Psoas muscle (tissue), 8 donors: ENCODE results near the gene EFCC1. TPM values are rescaled to one million over a fixed set of nuclear protein-coding genes. Genes with fewer than 3 reads are reported as not detected.

Experiments used
- ATAC-seq, 4 donors: fragments of 200-7000 bp; cut with Tn5 transposase; one replicate each; pipeline ENCODE4 v1.9.1; 2020; ENCODE audit warnings: moderate library complexity in 3 of 4, mild to moderate bottlenecking in 2 of 4
- DNase-seq, 2 donors: peaks; one replicate each; pipeline ENCODE4 v3.0.0-alpha.2; 2020
- H3K27ac ChIP-seq: fragments of 200-600 bp; one replicate; pipeline ENCODE4 v1.8.0; 2022
- H3K27me3 ChIP-seq, 3 donors: fragments of 200-600 bp in 1 of 3; one replicate each; pipeline versions ENCODE4 v1.6.1 to v1.8.0; 2013 to 2022; ENCODE audit warnings: low read length in 2 of 3, mild to moderate bottlenecking in 2 of 3, moderate library complexity in 1 of 3; ENCODE audit not compliant: insufficient read depth in 3 of 3
- H3K36me3 ChIP-seq, 2 donors: fragments of 200-600 bp in 1 of 2; one replicate each; pipeline versions ENCODE4 v1.6.1 to v1.8.0; 2013 to 2022; ENCODE audit warnings: low read depth in 1 of 2, mild to moderate bottlenecking in 1 of 2, moderate library complexity in 1 of 2; ENCODE audit not compliant: insufficient read depth in 1 of 2
- H3K4me1 ChIP-seq: fragments of 200-600 bp; one replicate; pipeline ENCODE4 v1.8.0; 2022
- H3K4me3 ChIP-seq: fragments of 200-600 bp; one replicate; pipeline ENCODE4 v1.8.0; 2022; ENCODE audit warnings: mild to moderate bottlenecking
- H3K9me3 ChIP-seq: fragments of 200-600 bp; one replicate; pipeline ENCODE4 v1.8.0; 2022
- CTCF ChIP-seq: fragments of 200-600 bp; IDR thresholded peaks from one replicate; pipeline ENCODE4 v1.8.0; 2022; ENCODE audit warnings: antibody characterized with exemption
- WGBS, 3 donors: extraction: QIAGEN DNeasy Blood & Tissue Kit; methylation state at CpG; one replicate each; pipeline versions ENCODE4 v1.1.6 to v1.1.7; 2013; 5-methylcytosine and 5-hydroxymethylcytosine counted together
- intact Hi-C, 2 donors: fragments of 100-400 bp; cut with DNase I; formaldehyde crosslinking; loops; one replicate each; pipeline versions ENCODE4 v1.11.0 to v1.14.2; 2022
- polyA plus RNA-seq, 3 donors: library from polyadenylated mRNA; stranded (reverse); fragments of 200-250 nt; gene quantifications; one replicate each; pipeline ENCODE4 v1.2.3, GENCODE V29; 2013
- total RNA-seq, 4 donors: library from RNA; stranded (reverse); fragmentation: NEBNext Ultra II Directional in 2 of 4; extraction: Animal tissue kit (Norgen Biotek cat#: 25700) in 2 of 4; gene quantifications; one replicate each; pipeline versions ENCODE4 v1.2.1 to v1.2.4, GENCODE V29; 2021 to 2023
- donor health status: healthy with polysubstance abuse.
- donor health status: DM: no; HTN: no; CAD: no; lungs with moderate emphysema.
- donor health status: Bipolar disorder and iron deficiency.
- donor health status: healthy.
- donor health status: DM: yes; HTN: yes; CAD: no.
- donor health status: DM: no; HTN: no; CAD: no.
- donor health status: DM: no; HTN: no; CAD: no.
- donor health status: DM: yes; HTN: yes; CAD: no.

EFCC1 gene
- total and polyA plus RNA-seq, 7 donors, result 0.11 to 1.5 (median 0.48) TPM

GRCh38 chr3:128967748-128968355, 33.3 kb upstream of the EFCC1 start:
- WGBS, 3 donors, result 81 to 92% (median 85%) methylated on average over 6 of the region's 6 CpGs
- Histone ChIP-seq H3K4me1 (peaks cover 17% of the 10 kb centered on the region), H3K27me3 (no peaks in the 10 kb centered on the region), H3K36me3 (no peaks in the 10 kb centered on the region), H3K27ac (no peak overlapping the region), H3K4me3 (no peak overlapping the region), H3K9me3 (no peaks in the 10 kb centered on the region)
- intact Hi-C loops, result loop anchor here in 1 of 2 donors (2.0 kb wide), 2 partner anchors 85 to 281 kb away; partner anchors contain the start of gene COPG1
- no peak for TF ChIP-seq CTCF
- no peak for ATAC-seq
- DNase-seq, result no peak

DNA sequence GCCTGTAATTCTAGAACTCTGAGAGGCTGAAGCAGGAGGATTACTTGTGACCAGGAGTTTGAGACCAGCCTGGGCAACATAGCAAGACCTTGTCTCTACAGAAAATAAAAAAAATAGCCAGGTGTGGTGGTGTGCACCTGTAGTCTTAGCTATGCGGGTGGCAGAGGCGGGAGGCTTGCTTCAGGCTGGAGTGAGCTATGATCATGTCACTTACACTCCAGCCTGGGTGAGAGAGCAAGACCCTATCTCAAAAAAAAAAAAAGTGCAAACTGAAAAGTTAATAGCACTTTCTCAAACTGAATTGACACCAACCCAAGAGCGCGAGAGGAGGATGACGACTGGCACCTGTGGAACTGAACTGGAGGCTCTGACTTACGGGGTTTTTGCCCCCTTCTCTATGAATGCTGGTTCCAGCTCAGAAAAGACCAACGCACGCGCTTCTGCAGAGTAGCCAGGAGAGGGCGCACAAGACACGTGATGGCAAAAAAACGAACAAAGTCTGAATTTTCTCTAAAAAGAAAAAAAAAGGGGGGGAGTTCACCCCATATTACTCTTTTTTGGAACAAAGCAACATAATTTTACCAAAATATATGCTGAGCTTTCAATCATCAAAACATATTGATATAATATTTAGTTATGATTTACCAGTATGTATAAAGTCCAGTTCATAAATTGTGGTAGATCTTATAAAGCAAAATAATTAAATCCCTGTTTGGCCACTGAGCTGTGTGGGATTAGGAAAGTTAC, 30.9 kb upstream of the EFCC1 start:
- peak; percentile 30 to 71 for DNase-seq
- Histone ChIP-seq H3K4me3 (no peak overlapping the region), H3K9me3 (no peaks in the 10 kb centered on the region), H3K27me3 (no peaks in the 10 kb centered on the region), H3K4me1 (peaks cover 17% of the 10 kb centered on the region), H3K27ac (no peak overlapping the region), H3K36me3 (no peaks in the 10 kb centered on the region)
- intact Hi-C loops, result loop anchor here (2.0 to 10.0 kb wide), 4 partner anchors 83 to 279 kb away; partner anchors contain the start of genes COPG1 (in 2 of the 2) and RAB43 (in 1 of the 2)
- peak; percentile 88 for TF ChIP-seq CTCF
- peak; percentile 53 to 79 (median 60) for ATAC-seq
- WGBS, 3 donors, result 9 to 12% (median 10%) methylated on average over 12 of the region's 12 CpGs

- ATAC-seq (peak in 1 of 4 donors; percentile 47), DNase-seq (no peak)
- TF ChIP-seq CTCF, result no peak
- Histone ChIP-seq H3K4me3 (no peak overlapping the region), H3K27ac (no peak overlapping the region), H3K4me1 (peaks cover 17% of the 10 kb centered on the region), H3K36me3 (no peaks in the 10 kb centered on the region), H3K27me3 (no peaks in the 10 kb centered on the region), H3K9me3 (no peaks in the 10 kb centered on the region)
- intact Hi-C loops, result loop anchor here (10.0 kb wide), 2 partner anchors 154 to 274 kb away; partner anchors contain the start of genes COPG1 (in 1 of the 2) and RAB43 (in 1 of the 2)
- 38 to 55% (median 52%) methylated on average over 1 of the region's 1 CpG for WGBS, 3 donors
Observed at GRCh38 chr3:128970740-128971047, 30.4 kb upstream of the EFCC1 start.

- H3K9me3 ChIP-seq, result no peaks in the 10 kb centered on the region
- no peaks in the 10 kb centered on the region for H3K36me3 ChIP-seq
- H3K27me3 ChIP-seq, result no peaks in the 10 kb centered on the region
- ATAC-seq, result peak; percentile 91 to 97 (median 95)
- WGBS, 3 donors, result 32 to 43% (median 34%) methylated on average over 6 of the region's 6 CpGs
- no peak overlapping the region for H3K4me3 ChIP-seq
- H3K4me1 ChIP-seq, result peaks cover 17% of the 10 kb centered on the region
- no peak overlapping the region for H3K27ac ChIP-seq
- TF ChIP-seq CTCF, result no peak
- intact Hi-C loops, result loop anchor here (10.0 kb wide), 2 partner anchors 153 to 273 kb away; partner anchors contain the start of genes COPG1 (in 1 of the 2) and RAB43 (in 1 of the 2)
- peak in 1 of 2 donors; percentile 52 for DNase-seq
Observed at GRCh38 chr3:128971421-128972100, 29.5 kb upstream of the EFCC1 start.
